Measurements from ENCODE around the gene BRINP3.

BRINP3 gene

GRCh38 chr1:190480231-190480630, 2.6 kb upstream of the BRINP3 start:
- DNase-seq (ENCODE audit: low read depth) = no peak
- no peak for TF ChIP-seq CTCF (IDR thresholded peaks at IDR 0.05; ENCODE audit: low read depth, low read length, missing control alignments)
- no peak overlapping the region for H3K4me3 ChIP-seq (ENCODE audit: low read depth, low read length)

GRCh38 chr1:190479516-190479915, 1.9 kb upstream of the BRINP3 start:
- no peak overlapping the region for H3K4me3 ChIP-seq (ENCODE audit: low read depth, low read length)
- no peak for TF ChIP-seq CTCF (IDR thresholded peaks at IDR 0.05; ENCODE audit: low read depth, low read length, missing control alignments)
- DNase-seq (ENCODE audit: low read depth) = no peak

GRCh38 chr1:190479050-190479397, 1.4 kb upstream of the BRINP3 start:
- TF ChIP-seq CTCF (IDR thresholded peaks at IDR 0.05; ENCODE audit: low read depth, low read length, missing control alignments) = no peak
- no peak for DNase-seq (ENCODE audit: low read depth)
- H3K4me3 ChIP-seq (ENCODE audit: low read depth, low read length) = no peak overlapping the region

GRCh38 chr1:190478149-190479049, 735 bp upstream of the BRINP3 start:
- TF ChIP-seq CTCF (IDR thresholded peaks at IDR 0.05; ENCODE audit: low read depth, low read length, missing control alignments) = no peak
- DNase-seq (ENCODE audit: low read depth) = no peak
- no peak overlapping the region for H3K4me3 ChIP-seq (ENCODE audit: low read depth, low read length)

GRCh38 chr1:190476806-190477205, 858 bp downstream of the BRINP3 start:
- no peak for TF ChIP-seq CTCF (IDR thresholded peaks at IDR 0.05; ENCODE audit: low read depth, low read length, missing control alignments)
- no peak for DNase-seq (ENCODE audit: low read depth)
- no peak overlapping the region for H3K4me3 ChIP-seq (ENCODE audit: low read depth, low read length)

- no peak for TF ChIP-seq CTCF (IDR thresholded peaks at IDR 0.05; ENCODE audit: low read depth, low read length, missing control alignments)
- no peak overlapping the region for H3K4me3 ChIP-seq (ENCODE audit: low read depth, low read length)
These were observed 1.3 kb downstream of the BRINP3 start for GRCh38 chr1:190476321-190476720.

More at GRCh38 chr1:190476321-190476720, 1.3 kb downstream of the BRINP3 start:
- DNase-seq (ENCODE audit: low read depth) = no peak

Measured in GM12864 (cell line).